GM19463 (cell line): Measurements from ENCODE around the gene DTYMK.
"Not testable (repeated sequence)": the region's sequence is repeated elsewhere in the genome, so short reads cannot be mapped to it uniquely, and the experiment has no call there.

Experiments
- ATAC-seq: cut with Tn5 transposase; IDR thresholded peaks from one replicate; pipeline ENCODE4 v1.9.1; 2021; ENCODE audit warnings: mild to moderate bottlenecking, moderate library complexity; ENCODE audit not compliant: unreplicated experiment

DTYMK gene

DNA sequence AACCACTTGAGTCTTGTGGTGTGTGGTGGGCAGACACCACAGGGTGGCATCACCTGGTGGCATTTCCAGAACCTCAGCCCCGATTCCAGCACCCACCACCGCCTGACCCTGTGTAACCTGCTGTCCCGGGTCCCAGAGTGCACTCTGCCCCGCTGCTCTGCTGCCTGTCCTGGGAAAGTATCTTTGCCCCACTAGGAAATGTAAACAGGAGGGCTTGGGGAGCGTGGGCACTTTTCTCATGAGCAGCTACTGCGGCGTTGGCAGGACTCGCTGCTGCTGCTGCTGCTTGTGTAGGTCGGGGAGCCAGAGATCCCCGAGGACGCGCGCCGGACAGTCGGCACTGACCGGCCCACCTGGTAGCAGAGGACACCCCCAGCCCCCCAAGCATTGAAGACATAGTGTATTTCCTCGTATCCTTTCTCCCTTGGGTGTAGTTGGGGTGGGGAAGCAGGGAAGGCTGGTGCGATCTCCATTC lies 13.4 kb downstream of the DTYMK start:
- ATAC-seq: no peak

- no peak for ATAC-seq
Observed at GRCh38 chr2:241672243-241673188, 14.1 kb downstream of the DTYMK start.

GRCh38 chr2:241671457-241672240 lies 15.0 kb downstream of the DTYMK start:
- ATAC-seq: no peak

GRCh38 chr2:241670333-241671110 lies 16.1 kb downstream of the DTYMK start:
- no peak for ATAC-seq

DNA sequence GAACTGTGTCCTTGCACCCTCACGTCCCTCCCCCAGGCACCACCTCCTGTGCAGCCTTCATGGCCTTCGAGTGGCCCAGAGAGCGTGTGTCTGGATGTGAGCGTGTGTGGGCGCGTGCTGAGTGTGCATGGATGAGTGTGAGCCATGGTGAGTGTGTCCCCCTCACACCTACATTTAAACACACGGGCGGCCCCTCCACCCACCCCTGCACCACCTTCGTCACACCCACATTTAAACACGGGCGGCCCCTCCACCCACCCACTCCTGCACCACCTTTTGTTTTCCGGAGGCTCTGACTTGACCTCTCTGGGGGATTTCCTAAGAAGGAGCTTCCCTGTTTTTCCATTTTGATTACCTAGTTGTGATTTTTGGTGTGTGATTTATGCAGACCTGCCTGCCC lies 17.8 kb downstream of the DTYMK start:
- ATAC-seq: no peak

- ATAC-seq: no peak
Observed at GRCh38 chr2:241668354-241668753, 18.3 kb downstream of the DTYMK start.

DNA sequence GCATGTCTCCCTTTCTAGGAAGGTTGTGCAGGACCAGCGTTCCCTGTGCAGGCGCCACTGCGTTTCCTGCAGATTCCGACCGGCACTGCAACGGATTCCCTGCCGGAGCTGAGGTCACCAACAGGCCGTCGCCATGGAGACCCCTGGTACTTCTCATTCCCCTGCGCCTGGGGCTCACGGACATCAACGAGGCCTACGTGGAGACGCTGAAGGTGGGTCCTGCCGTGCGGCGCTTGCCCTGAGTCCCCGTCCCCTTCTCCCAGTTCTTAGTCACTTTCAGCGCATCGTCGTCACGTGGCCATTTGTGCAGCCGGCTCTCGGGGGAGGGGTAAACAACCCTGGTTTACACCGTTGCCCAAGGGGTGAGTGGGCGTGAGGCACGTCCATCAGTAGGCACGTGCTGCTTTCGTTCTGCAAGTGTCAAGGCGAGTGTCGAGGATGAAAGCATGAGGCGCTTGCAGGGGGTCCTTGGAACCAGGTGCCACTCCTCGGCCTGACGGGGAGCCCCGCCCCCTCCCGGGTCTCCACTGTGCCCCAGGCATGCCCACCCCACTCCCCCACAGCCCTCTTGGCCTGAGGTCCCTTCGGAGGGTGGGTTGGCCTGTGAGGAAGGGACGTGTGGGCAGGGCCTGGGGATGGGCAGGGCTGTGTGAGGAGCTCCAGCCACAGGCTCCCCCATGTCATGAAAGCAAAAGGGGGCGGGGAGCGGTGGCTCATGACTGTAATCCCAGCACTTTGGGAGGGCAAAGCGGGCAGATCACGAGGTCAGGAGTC lies 19.8 kb downstream of the DTYMK start:
- ATAC-seq: no peak

DNA sequence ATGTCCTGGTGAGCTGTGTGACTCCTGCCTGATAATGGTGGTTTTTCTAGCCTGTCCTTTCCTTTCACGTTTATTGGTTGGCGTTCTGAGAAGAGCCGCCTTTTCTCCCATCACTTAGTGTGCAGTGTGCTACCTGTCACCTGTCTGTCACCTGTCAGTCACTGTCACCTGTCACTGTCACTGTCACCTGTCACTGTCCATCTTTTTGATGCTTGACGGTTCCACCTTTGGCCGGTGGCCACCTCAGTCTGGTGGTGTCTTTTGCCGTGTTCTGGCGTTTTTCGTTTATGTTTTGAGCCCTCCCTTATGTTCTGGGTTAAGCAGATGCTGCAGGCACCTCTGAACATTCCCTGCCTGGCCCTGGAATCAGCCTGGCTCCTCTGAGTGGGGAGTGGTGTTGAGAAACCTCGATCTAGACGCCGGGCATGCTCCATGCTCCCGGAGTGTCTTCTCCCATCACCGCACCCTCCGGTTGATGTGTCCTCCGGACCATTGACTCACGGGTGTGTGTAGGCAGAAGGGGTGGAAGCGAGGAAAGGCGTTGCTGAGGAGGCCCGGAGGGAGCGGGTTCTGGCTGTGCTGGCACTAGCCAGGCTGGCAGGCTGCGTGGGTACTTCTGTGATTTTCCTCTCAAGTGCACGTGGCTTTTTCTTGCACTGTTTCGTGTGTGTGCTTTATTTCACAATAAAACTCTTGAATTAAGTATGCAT lies 20.7 kb downstream of the DTYMK start:
- no peak for ATAC-seq

GRCh38 chr2:241662731-241663130 lies 23.9 kb downstream of the DTYMK start:
- ATAC-seq: not testable (repeated sequence)

GRCh38 chr2:241660593-241661213 lies 25.9 kb downstream of the DTYMK start:
- ATAC-seq: no peak

GRCh38 chr2:241659150-241659739 lies 27.4 kb downstream of the DTYMK start:
- no peak for ATAC-seq

GRCh38 chr2:241658296-241658695 lies 28.3 kb downstream of the DTYMK start:
- no peak for ATAC-seq

DNA sequence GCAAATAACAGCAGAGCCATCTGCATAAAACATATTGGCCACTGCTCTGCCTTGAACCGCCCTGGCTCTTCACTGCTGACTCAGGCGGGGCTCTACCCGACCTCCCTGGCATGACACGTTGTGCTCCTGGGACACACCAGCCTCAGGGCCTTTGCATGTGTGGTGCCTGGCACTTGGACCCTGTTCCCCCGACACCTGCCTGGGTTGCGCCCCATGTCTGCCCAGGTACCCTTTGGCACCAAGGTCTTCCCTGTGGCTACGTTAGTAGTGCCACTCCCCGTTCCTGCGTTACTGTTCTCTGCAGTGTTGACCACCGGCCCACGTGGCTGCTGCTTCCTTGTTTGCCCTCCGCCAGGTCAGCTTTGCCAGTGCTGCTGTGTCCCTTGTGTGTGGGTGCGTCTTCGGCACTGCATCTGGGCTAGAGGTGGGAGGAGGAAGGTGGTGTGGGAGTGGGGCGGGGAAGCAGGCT lies 28.8 kb downstream of the DTYMK start:
- ATAC-seq: no peak

DNA sequence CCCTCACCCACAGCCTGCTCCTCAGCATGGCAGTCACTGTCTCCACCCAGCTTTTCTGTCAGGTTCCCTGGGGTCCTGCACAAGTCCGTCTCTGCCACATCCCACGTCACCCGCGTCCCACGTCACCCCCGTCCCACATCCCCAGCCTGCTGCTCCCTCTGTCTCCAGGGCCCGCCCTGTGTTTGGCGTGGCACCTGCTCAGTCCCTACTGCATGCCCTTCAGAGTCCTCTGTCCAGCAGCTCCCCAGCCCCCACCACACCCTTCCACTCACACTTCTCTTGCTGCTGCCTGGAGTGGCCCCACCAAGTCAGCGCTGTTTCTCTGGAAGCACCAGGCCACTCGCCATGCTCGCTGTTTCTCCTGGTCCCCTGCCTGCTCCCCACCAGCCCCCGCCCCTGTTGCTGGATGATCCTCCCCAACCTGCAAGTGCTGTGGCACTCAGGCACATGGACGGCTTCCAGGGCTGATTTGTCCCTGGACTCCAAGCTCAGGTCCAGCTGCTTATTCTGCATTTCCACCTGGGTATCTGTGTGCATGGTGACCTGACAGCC lies 30.3 kb downstream of the DTYMK start:
- no peak for ATAC-seq

DNA sequence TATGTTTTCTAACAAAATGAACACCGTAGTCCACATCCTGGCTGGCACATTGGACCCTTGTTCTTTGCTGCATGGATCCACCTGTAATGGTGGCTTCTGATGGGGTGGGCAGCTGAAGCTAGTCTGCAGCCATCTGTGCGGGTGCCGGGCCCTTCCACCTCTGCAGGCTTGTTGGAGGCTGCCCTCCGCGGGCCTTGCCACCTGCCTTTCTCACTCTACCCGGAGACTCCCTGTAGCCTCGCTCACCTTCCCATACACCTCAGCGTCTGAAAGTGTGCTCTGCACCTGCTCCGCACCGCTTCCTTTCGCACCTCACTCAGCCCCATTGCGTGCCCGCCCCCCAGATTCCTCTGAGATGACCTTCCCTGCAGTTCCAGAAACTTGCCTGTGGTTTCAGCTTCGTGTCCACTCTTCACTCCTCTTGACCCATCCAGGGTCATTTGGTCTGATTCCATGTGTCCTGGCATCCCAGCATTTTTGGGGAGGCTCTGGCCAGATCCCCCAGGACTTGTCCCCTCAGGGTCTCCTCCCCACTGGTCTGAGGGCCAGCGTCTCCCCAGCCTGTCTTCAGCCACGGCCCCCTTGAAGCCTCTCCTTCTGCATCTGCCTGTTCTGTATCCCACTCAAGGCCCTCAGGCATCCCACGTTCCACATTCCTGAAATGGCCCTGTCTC lies 31.0 kb downstream of the DTYMK start:
- ATAC-seq: no peak

DNA sequence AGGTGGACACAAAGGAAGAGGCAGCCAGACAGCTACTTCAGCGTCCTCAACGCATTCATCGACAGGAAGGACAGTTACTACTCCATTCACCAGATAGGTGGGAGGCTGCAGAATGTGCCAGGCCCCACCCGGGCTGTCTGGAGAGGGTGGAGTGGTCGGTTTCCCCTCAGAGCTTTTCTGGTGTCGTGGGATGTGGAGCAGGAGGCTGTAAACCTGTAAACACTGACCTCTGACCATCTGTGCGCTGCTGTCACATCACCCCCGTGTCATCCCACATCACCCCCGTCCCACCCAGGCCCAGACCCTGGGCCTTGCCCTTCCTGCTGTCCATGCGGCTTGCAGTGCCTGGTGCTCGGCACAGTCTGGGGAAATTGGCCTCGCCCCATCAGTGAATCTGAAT lies 32.1 kb downstream of the DTYMK start:
- no peak for ATAC-seq

DNA sequence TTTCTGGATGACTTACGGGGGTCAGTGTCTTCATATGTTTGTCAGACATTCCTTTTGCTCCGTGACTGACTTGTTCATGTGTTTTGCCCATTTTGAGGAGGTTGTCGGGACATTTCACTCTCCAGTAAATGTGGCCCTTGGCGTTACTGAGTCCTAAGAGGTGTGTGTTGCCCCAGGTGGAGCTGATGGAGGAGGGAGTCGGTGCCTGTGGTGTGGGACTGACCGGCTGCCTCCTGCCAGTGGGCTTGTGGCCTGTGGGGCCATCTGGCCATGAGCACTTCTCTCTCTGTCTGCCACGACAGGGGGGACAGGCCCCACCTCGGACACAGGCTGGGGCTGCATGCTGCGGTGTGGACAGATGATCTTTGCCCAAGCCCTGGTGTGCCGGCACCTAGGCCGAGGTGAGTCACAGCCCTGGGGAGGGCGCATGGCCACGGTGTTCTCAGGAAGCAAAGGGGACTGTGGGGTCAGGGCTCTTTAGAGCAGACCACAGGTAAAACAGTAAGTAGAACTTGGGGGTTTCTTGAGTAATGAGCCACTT lies 33.3 kb downstream of the DTYMK start:
- ATAC-seq: no peak

DNA sequence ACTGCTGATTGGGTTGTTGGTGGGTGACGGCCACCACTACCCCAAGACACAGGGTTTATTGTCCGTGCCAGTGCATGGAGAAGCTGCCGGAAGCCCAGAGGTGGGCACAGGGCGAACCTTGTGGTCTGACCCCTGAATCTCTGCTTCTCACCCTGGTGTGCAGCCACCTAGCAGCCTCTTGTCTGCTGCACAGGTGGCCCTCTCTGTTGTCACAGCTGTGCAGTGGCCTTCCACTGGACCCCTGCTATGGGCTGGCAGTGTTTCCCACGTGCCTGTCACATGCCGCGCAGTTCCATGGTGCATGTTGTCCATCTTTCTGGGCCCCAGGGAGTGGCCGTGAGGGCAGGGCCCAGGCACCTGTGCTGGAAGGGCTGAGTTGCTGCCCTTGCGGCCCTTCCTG lies 33.9 kb downstream of the DTYMK start:
- ATAC-seq: no peak
